Effector memory CD8-positive, alpha-beta T cell (primary cell): ENCODE results near the gene ZNF761.
A peak's percentile ranks its signal among the peaks of the same experiment; 100 is the strongest.
"Not testable (repeated sequence)": the region's sequence is repeated elsewhere in the genome, so short reads cannot be mapped to it uniquely, and the experiment has no call there.

Experiments
- ATAC-seq: fragments of 150-1000 bp; cut with Tn5 transposase; replicated peaks from 2 replicates; pipeline ENCODE4 v1.10.0; 2021; ENCODE audit warnings: mild to moderate bottlenecking, moderate library complexity
- DNase-seq, 3 experiments: peaks; one replicate each; pipeline ENCODE4 v3.0.0; 2021
- H3K27ac Mint-ChIP-seq, 2 donors: one replicate each; pipeline ENCODE4 v1.8.0; 2022; ENCODE audit warnings: mild to moderate bottlenecking in 2 of 2, mixed read lengths in 2 of 2, moderate library complexity in 2 of 2
- H3K27me3 Mint-ChIP-seq, 2 donors: one replicate each; pipeline ENCODE4 v1.8.0; 2022; ENCODE audit warnings: mixed read lengths in 2 of 2
- H3K36me3 Mint-ChIP-seq: one replicate; pipeline ENCODE4 v1.8.0; 2022; ENCODE audit warnings: mild to moderate bottlenecking, moderate library complexity, mixed read lengths; ENCODE audit not compliant: insufficient read depth
- H3K4me1 Mint-ChIP-seq, 2 donors: one replicate each; pipeline ENCODE4 v1.8.0; 2022; ENCODE audit warnings: low read depth in 2 of 2, mixed read lengths in 2 of 2
- H3K4me3 Mint-ChIP-seq, 2 donors: one replicate each; pipeline ENCODE4 v1.8.0; 2022; ENCODE audit warnings: mild to moderate bottlenecking in 2 of 2, mixed read lengths in 2 of 2, moderate library complexity in 2 of 2
- H3K9me3 Mint-ChIP-seq, 2 donors: one replicate each; pipeline ENCODE4 v1.8.0; 2022; ENCODE audit warnings: mixed read lengths in 2 of 2

The ZNF761 gene

GRCh38 chr19:53422551-53422950, 9.2 kb upstream of the ZNF761 start:
- Mint-ChIP-seq H3K9me3 (peaks cover 0 to under 1% of the 10 kb centered on the region in 2 donors), H3K4me1 (peaks cover 0 to 1% of the 10 kb centered on the region in 2 donors), H3K36me3 (no peaks in the 10 kb centered on the region), H3K4me3 (no peak overlapping the region), H3K27me3 (no peaks in the 10 kb centered on the region), H3K27ac (no peak overlapping the region)
- DNase-seq: no peak
- no peak for ATAC-seq

GRCh38 chr19:53423074-53423473, 8.7 kb upstream of the ZNF761 start:
- not testable (repeated sequence) for H3K27ac Mint-ChIP-seq, ATAC-seq, H3K9me3 Mint-ChIP-seq, H3K36me3 Mint-ChIP-seq, H3K27me3 Mint-ChIP-seq, DNase-seq, H3K4me1 Mint-ChIP-seq, H3K4me3 Mint-ChIP-seq

- not testable (repeated sequence) for H3K27me3 Mint-ChIP-seq, H3K4me3 Mint-ChIP-seq, ATAC-seq, H3K36me3 Mint-ChIP-seq, DNase-seq, H3K4me1 Mint-ChIP-seq, H3K27ac Mint-ChIP-seq, H3K9me3 Mint-ChIP-seq
Measured at GRCh38 chr19:53423680-53424079, 8.1 kb upstream of the ZNF761 start.

- H3K27me3 Mint-ChIP-seq: no peaks in the 10 kb centered on the region
- H3K4me1 Mint-ChIP-seq: peaks cover 0 to 1% of the 10 kb centered on the region in 2 donors
- no peaks in the 10 kb centered on the region for H3K36me3 Mint-ChIP-seq
- H3K27ac Mint-ChIP-seq: no peak overlapping the region
- no peak overlapping the region for H3K4me3 Mint-ChIP-seq
- ATAC-seq (peak; percentile 87), DNase-seq (peak; percentile 56 to 58 (median 56))
- H3K9me3 Mint-ChIP-seq: no peaks in the 10 kb centered on the region
Measured at GRCh38 chr19:53424968-53425597, 6.7 kb upstream of the ZNF761 start.

- H3K9me3 Mint-ChIP-seq: no peaks in the 10 kb centered on the region
- H3K4me1 Mint-ChIP-seq: peaks cover 20 to 31% of the 10 kb centered on the region in 2 donors
- no peaks in the 10 kb centered on the region for H3K27me3 Mint-ChIP-seq
- peak overlapping the region; percentile 90 to 96 for H3K27ac Mint-ChIP-seq
- DNase-seq: no peak
- peak overlapping the region; percentile 82 to 87 for H3K4me3 Mint-ChIP-seq
- H3K36me3 Mint-ChIP-seq: peaks cover 17% of the 10 kb centered on the region
- ATAC-seq: peak; percentile 42
Measured at GRCh38 chr19:53432088-53432661, 391 bp downstream of the ZNF761 start.

GRCh38 chr19:53443809-53444208, 12.0 kb downstream of the ZNF761 start:
- not testable (repeated sequence) for ATAC-seq, DNase-seq, H3K4me3 Mint-ChIP-seq, H3K4me1 Mint-ChIP-seq, H3K27me3 Mint-ChIP-seq, H3K27ac Mint-ChIP-seq
- Mint-ChIP-seq H3K36me3 (peaks cover 31% of the 10 kb centered on the region), H3K9me3 (peaks cover 1 to 30% of the 10 kb centered on the region in 2 donors)

- H3K4me1 Mint-ChIP-seq, H3K27ac Mint-ChIP-seq, H3K27me3 Mint-ChIP-seq: not testable (repeated sequence)
Measured at GRCh38 chr19:53447196-53447595, 15.4 kb downstream of the ZNF761 start.

GRCh38 chr19:53455828-53456227, 24.0 kb downstream of the ZNF761 start:
- Mint-ChIP-seq H3K4me3 (no peak overlapping the region), H3K4me1 (no peaks in the 10 kb centered on the region), H3K27me3 (no peaks in the 10 kb centered on the region), H3K36me3 (peaks cover 40% of the 10 kb centered on the region), H3K27ac (no peak overlapping the region), H3K9me3 (peaks cover 23 to 36% of the 10 kb centered on the region in 2 donors)
- no peak for ATAC-seq
- DNase-seq: no peak

More at GRCh38 chr19:53447196-53447595, 15.4 kb downstream of the ZNF761 start:
- DNase-seq, H3K4me3 Mint-ChIP-seq, ATAC-seq: not testable (repeated sequence)
- H3K36me3 Mint-ChIP-seq: peaks cover 43% of the 10 kb centered on the region
- H3K9me3 Mint-ChIP-seq: peaks cover 1 to 23% of the 10 kb centered on the region in 2 donors

GRCh38 chr19:53460131-53460721, 28.4 kb downstream of the ZNF761 start:
- H3K4me1 Mint-ChIP-seq, H3K27ac Mint-ChIP-seq, ATAC-seq, DNase-seq, H3K4me3 Mint-ChIP-seq, H3K36me3 Mint-ChIP-seq: not testable (repeated sequence)
- H3K27me3 Mint-ChIP-seq: peaks cover 11 to 19% of the 10 kb centered on the region in 2 donors
- peaks cover 31 to 48% of the 10 kb centered on the region in 2 donors for H3K9me3 Mint-ChIP-seq

GRCh38 chr19:53461866-53462265, 30.1 kb downstream of the ZNF761 start:
- Mint-ChIP-seq H3K9me3 (peaks cover 17 to 31% of the 10 kb centered on the region in 2 donors), H3K27me3 (peaks cover 11 to 19% of the 10 kb centered on the region in 2 donors), H3K4me1 (peaks cover 0 to 5% of the 10 kb centered on the region in 2 donors)

GRCh38 chr19:53462861-53463260, 31.1 kb downstream of the ZNF761 start:
- H3K27me3 Mint-ChIP-seq: peaks cover 11 to 19% of the 10 kb centered on the region in 2 donors
- H3K27ac Mint-ChIP-seq: no peak overlapping the region
- ATAC-seq (no peak), DNase-seq (no peak)
- H3K9me3 Mint-ChIP-seq: peaks cover 14 to 28% of the 10 kb centered on the region in 2 donors
- peaks cover 0 to 6% of the 10 kb centered on the region in 2 donors for H3K4me1 Mint-ChIP-seq
- no peaks in the 10 kb centered on the region for H3K36me3 Mint-ChIP-seq
- no peak overlapping the region for H3K4me3 Mint-ChIP-seq

More at GRCh38 chr19:53461866-53462265, 30.1 kb downstream of the ZNF761 start:
- H3K27ac Mint-ChIP-seq: no peak overlapping the region
- H3K4me3 Mint-ChIP-seq: no peak overlapping the region
- DNase-seq: no peak
- no peak for ATAC-seq
- no peaks in the 10 kb centered on the region for H3K36me3 Mint-ChIP-seq

- no peak overlapping the region for H3K27ac Mint-ChIP-seq
- ATAC-seq: no peak
- peaks cover 14 to 28% of the 10 kb centered on the region in 2 donors for H3K9me3 Mint-ChIP-seq
- H3K36me3 Mint-ChIP-seq: no peaks in the 10 kb centered on the region
- H3K4me3 Mint-ChIP-seq: no peak overlapping the region
- DNase-seq: no peak
- peaks cover 2 to 10% of the 10 kb centered on the region in 2 donors for H3K4me1 Mint-ChIP-seq
- H3K27me3 Mint-ChIP-seq: peaks cover 11 to 19% of the 10 kb centered on the region in 2 donors
Measured at GRCh38 chr19:53463263-53463662, 31.5 kb downstream of the ZNF761 start.

GRCh38 chr19:53466726-53467484, 35.1 kb downstream of the ZNF761 start:
- DNase-seq (no peak), ATAC-seq (peak; percentile 36)
- H3K27ac Mint-ChIP-seq: peak overlapping the region in 1 of 2 donors; percentile 84
- peak overlapping the region; percentile 84 to 89 for H3K4me3 Mint-ChIP-seq
- H3K4me1 Mint-ChIP-seq: peaks cover 10 to 29% of the 10 kb centered on the region in 2 donors
- H3K36me3 Mint-ChIP-seq: no peaks in the 10 kb centered on the region
- H3K9me3 Mint-ChIP-seq: peaks cover 10 to 23% of the 10 kb centered on the region in 2 donors
- peaks cover 11 to 19% of the 10 kb centered on the region in 2 donors for H3K27me3 Mint-ChIP-seq
